ENCODE results near the gene ADD3.

ADD3 gene

GRCh38 chr10:109998513-109998912, 9.3 kb upstream of the ADD3 start:
- in situ Hi-C loops (cut with MboI; ENCODE audit: low sequenced_read_pairs): no loop called here

GRCh38 chr10:110002801-110003523, 4.8 kb upstream of the ADD3 start:
- in situ Hi-C loops (cut with MboI; ENCODE audit: low sequenced_read_pairs): no loop called here

GRCh38 chr10:110003524-110003885, 4.3 kb upstream of the ADD3 start:
- in situ Hi-C loops (cut with MboI; ENCODE audit: low sequenced_read_pairs): no loop called here

- in situ Hi-C loops (cut with MboI; ENCODE audit: low sequenced_read_pairs): no loop called here
These were observed 2.1 kb upstream of the ADD3 start for GRCh38 chr10:110005719-110006118.

DNA sequence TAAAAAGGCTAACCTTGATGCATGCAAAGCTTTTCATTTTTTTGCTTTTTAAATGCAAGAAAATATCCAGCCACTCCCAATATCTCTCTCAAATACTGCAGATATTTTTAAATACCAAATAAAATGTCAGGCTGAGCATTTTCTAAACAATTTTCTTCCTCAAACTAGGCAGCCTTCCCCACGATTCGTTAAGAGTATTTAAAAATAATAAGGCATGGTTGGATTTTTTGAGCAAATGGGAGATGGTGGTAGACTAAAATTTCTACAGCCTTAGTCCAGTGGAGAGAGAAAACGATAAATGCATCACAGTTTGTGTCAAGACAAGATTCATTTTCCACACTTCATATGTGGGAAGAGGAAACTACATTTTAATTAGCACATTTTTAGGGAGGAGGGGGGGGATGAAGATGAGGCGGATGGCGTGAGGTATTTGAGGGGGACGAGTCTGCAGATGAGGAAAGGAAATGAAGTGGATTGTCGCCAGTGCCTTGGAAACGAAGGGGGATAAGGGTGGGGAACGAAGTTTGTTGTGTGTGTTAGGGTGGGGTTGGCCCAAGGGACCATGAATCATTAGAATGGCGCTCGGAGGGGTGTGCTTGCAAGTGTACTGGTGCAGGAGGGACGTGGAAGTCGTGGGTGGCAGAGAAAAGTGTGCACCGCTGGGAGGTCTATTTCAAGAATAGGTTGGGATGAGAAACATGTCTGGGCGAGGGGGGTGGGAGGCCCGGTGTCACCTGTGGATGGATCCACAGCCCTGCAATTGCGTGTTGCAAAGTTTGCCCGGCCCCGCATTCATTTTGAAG, 1.2 kb upstream of the ADD3 start:
- in situ Hi-C loops (cut with MboI; ENCODE audit: low sequenced_read_pairs): no loop called here

GRCh38 chr10:110007161-110007700, 553 bp upstream of the ADD3 start:
- in situ Hi-C loops (cut with MboI; ENCODE audit: low sequenced_read_pairs): no loop called here

- in situ Hi-C loops (cut with MboI; ENCODE audit: low sequenced_read_pairs): no loop called here
These were observed 945 bp downstream of the ADD3 start for GRCh38 chr10:110008518-110009339.

- in situ Hi-C loops (cut with MboI; ENCODE audit: low sequenced_read_pairs): no loop called here
These were observed 2.1 kb downstream of the ADD3 start for GRCh38 chr10:110009736-110010475.

- in situ Hi-C loops (cut with MboI; ENCODE audit: low sequenced_read_pairs): no loop called here
These were observed 2.9 kb downstream of the ADD3 start for GRCh38 chr10:110010486-110011378.

DNA sequence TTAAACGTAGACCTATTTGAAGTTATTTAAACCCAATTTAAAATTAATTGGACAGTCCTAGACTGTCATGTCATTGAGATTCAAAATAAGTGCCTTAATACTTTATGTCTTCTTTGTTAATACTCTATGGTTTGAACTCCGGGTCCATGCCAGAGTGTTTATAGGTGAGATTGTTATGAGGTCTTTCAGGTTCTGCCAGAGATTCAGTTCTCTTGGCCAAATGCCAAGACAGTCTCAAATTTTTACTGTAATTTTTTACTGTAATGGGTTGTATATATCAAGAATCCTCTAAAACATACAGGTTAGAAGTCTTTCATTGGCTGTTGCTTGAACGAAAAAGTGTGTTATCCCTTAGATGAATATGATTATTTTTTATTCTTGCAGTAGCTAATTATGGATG, 3.9 kb downstream of the ADD3 start:
- in situ Hi-C loops (cut with MboI; ENCODE audit: low sequenced_read_pairs): no loop called here

DNA sequence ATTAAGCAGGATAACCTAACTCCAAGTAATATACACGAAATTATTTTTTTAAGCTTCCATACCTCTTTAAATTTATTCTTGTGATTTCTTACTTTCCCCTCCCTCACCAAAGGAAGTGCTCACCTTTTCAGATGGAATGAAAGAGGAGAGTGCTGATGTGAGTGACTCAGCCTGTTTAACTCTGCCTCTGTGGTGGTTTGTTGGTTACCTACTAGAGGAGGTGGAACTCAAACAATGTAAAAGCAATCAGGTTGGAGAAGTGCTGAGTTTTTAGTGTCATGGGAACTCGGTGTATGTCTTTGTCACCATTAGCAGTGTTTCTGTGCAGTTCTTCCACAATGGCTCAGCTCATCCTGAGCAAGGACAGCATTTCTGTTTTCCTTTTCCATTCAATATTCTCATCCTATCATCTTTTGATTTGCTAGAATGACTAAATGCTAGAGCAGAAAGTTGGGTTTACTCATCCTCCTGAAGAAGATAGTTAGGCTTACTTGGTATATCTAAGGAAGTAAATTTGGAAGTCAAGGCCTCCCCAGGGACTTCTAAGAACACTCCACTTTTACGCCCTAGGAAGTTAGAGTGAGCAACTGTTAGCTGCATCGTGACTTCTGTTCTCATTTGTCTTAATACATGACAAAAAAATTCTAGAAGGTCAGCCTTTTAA, 6.0 kb downstream of the ADD3 start:
- in situ Hi-C loops (cut with MboI; ENCODE audit: low sequenced_read_pairs): no loop called here

GRCh38 chr10:110016039-110016438, 8.3 kb downstream of the ADD3 start:
- in situ Hi-C loops (cut with MboI; ENCODE audit: low sequenced_read_pairs): no loop called here

DNA sequence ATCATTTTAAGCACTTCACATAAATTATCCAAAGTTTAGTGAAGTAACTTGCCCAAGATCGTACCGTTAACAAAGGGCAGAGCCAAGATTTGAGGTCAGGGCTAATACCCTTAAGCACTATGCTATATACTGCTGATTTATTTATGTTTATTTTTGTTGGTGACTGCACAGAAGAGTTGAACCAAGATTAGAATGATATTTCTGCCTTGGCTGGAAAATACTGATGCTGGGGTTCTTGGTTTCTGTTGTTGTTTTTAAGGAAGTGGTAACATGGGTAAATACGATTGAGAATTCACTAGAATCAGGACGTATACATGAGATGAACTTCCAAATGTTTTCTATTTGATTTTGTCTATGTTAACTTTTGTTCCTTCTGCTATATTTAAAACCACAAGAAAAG, 9.3 kb downstream of the ADD3 start:
- in situ Hi-C loops (cut with MboI; ENCODE audit: low sequenced_read_pairs): no loop called here

- in situ Hi-C loops (cut with MboI; ENCODE audit: low sequenced_read_pairs): no loop called here
These were observed 10.1 kb downstream of the ADD3 start for GRCh38 chr10:110017907-110018306.

GRCh38 chr10:110020265-110020664, 12.5 kb downstream of the ADD3 start:
- in situ Hi-C loops (cut with MboI; ENCODE audit: low sequenced_read_pairs): no loop called here

GRCh38 chr10:110022716-110023504, 15.1 kb downstream of the ADD3 start:
- in situ Hi-C loops (cut with MboI; ENCODE audit: low sequenced_read_pairs): no loop called here

- in situ Hi-C loops (cut with MboI; ENCODE audit: low sequenced_read_pairs): no loop called here
These were observed 16.1 kb downstream of the ADD3 start for GRCh38 chr10:110023785-110024465.

DNA sequence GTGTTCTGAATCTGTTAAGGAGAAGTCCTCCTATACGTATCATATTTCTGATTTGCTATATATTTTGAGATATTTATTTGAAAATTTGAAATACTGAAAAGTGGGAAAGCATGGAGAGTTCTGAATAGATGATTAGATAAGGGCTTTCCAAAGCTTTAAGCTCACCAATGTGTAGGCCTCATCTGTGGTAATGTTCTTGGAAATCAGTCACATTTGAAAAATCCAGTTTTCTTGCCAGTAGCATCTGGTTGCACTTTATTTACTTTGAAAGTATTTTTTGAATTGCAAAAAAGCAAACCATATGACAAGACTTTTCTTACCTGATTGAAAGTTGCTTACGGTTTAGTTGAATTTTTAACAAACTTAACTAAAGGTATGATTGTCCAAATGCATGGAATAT, 21.7 kb downstream of the ADD3 start:
- in situ Hi-C loops (cut with MboI; ENCODE audit: low sequenced_read_pairs): no loop called here

Measured in HL-60/S4 (cell line).